Panc1 (cell line): Measurements from ENCODE around the gene PLCB1. TPM values are rescaled to one million over a fixed set of nuclear protein-coding genes. Genes with fewer than 3 reads are reported as not detected.

Experiments
- ATAC-seq: fragments of 200-7000 bp; cut with Tn5 transposase; 2 replicates; pipeline ENCODE4 v1.9.1; 2020; ENCODE audit warnings: mild to moderate bottlenecking, moderate library complexity
- BruUV-seq: library from RNA; stranded (reverse); fragments of 400-500 nt; replicated peaks from 2 replicates; lab custom pipeline; 2021; lab: Mats Ljungman, UMichigan
- CTCF ChIA-PET: fragments of 300-600 bp; sonication (Branson Sonifier 250); formaldehyde crosslinking; loops from one replicate; lab custom pipeline; 2022; ENCODE audit warnings: antibody characterized with exemption; lab: Charles Lee
- POLR2A ChIA-PET: fragments of 300-600 bp; sonication (Branson Sonifier 250); formaldehyde crosslinking; loops from one replicate; lab custom pipeline; 2022; ENCODE audit warnings: antibody characterized with exemption; lab: Charles Lee
- DNase-seq: peaks from one replicate; pipeline ENCODE4 v3.0.0-alpha.2; 2010; ENCODE audit warnings: low read depth, low spot score
- H3K27ac ChIP-seq: 2 replicates; pipeline ENCODE4 v1.5.1; 2011; ENCODE audit warnings: mild to moderate bottlenecking, low read length, inconsistent platforms
- H3K27me3 ChIP-seq: fragments of 200-500 bp; sonication (Bioruptor generic); 2 replicates; pipeline ENCODE4 v1.6.0; 2014; ENCODE audit warnings: low read length, inconsistent platforms; ENCODE audit not compliant: control insufficient read depth, insufficient read depth
- H3K36me3 ChIP-seq: fragments of 200-500 bp; sonication (Bioruptor generic); 2 replicates; pipeline ENCODE4 v1.5.1; 2014; ENCODE audit warnings: inconsistent platforms, mild to moderate bottlenecking, low read length, moderate library complexity; ENCODE audit not compliant: control insufficient read depth, insufficient read depth
- H3K4me1 ChIP-seq: 2 replicates; pipeline ENCODE4 v1.5.1; 2011; ENCODE audit warnings: inconsistent platforms, mild to moderate bottlenecking, low read length, moderate library complexity; ENCODE audit not compliant: control insufficient read depth, insufficient read depth
- H3K4me3 ChIP-seq, 2 experiments: 2 replicates each; pipeline ENCODE4 v1.5.1; 2011 to 2012; ENCODE audit warnings: low read depth in 2 of 2, low read length in 2 of 2, mild to moderate bottlenecking in 2 of 2, inconsistent platforms in 1 of 2, moderate library complexity in 1 of 2
- H3K9me3 ChIP-seq: fragments of 200-500 bp; sonication (Bioruptor generic); 2 replicates; pipeline ENCODE4 v1.5.1; 2014; ENCODE audit warnings: low read depth, mild to moderate bottlenecking, inconsistent platforms, low read length, moderate library complexity; ENCODE audit not compliant: control insufficient read depth, insufficient read depth
- POLR2AphosphoS5 ChIP-seq: IDR thresholded peaks from 2 replicates; pipeline ENCODE4 v1.6.1; 2012; ENCODE audit warnings: mild to moderate bottlenecking, low read depth, low read length, moderate library complexity
- SIN3A ChIP-seq: IDR thresholded peaks from 2 replicates; pipeline ENCODE4 v1.6.1; 2012; ENCODE audit warnings: low read depth, mild to moderate bottlenecking, low read length, moderate library complexity, borderline replicate concordance; ENCODE audit not compliant: insufficient read depth
- TCF7L2 ChIP-seq: IDR thresholded peaks from 2 replicates; pipeline ENCODE4 v1.6.1; 2011; ENCODE audit warnings: mild to moderate bottlenecking, low read depth, low read length, inconsistent platforms
- in situ Hi-C: cut with HindIII; loops from 2 replicates; pipeline ENCODE4 v1.10.0; 2016; ENCODE audit warnings: low sequenced_read_pairs, low pct_unique_long_range_greater_than_20kb
- intact Hi-C: fragments of 100-400 bp; cut with micrococcal nuclease; formaldehyde crosslinking; loops from one replicate; pipeline ENCODE4 v1.10.0; 2022; ENCODE audit not compliant: unreplicated experiment
- total RNA-seq: library from RNA; stranded (reverse); gene quantifications from one replicate; pipeline ENCODE4 v1.2.1, GENCODE V29; 2021; ENCODE audit not compliant: unreplicated experiment
- TF ChIP-seq, protein P1 (sequence below), 2 experiments: IDR thresholded peaks; 2 replicates each; pipeline ENCODE4 v1.6.1; 2011 to 2012; ENCODE audit warnings: low read depth in 2 of 2, control low read depth in 1 of 2, low read length in 1 of 2, mild to moderate bottlenecking in 1 of 2, moderate library complexity in 1 of 2; ENCODE audit not compliant: insufficient read depth in 1 of 2
- TF ChIP-seq, protein P2 (sequence below): fragments of 450-650 bp; IDR thresholded peaks from 2 replicates; pipeline ENCODE4 v1.5.1; 2017; ENCODE audit warnings: mild to moderate bottlenecking

Gene PLCB1
- total RNA-seq, 1 experiment from 2014 or later: 0.59 TPM

GRCh38 chr20:8310618-8311017 is 178.6 kb downstream of the PLCB1 start:
- Histone ChIP-seq H3K4me1 (no peaks in the 10 kb centered on the region), H3K4me3 (no peak overlapping the region), H3K9me3 (no peaks in the 10 kb centered on the region), H3K27ac (no peak overlapping the region), H3K27me3 (no peaks in the 10 kb centered on the region), H3K36me3 (no peaks in the 10 kb centered on the region)
- intact Hi-C loops: no loop called here
- no peak for DNase-seq
- ATAC-seq: no peak
- CTCF ChIA-PET: no interaction called here
- no TSS peak for BruUV-seq
- POLR2A ChIA-PET: interaction anchor here (0.6 kb wide), 1 partner anchor 42 kb away, joined by 5 read pairs; no protein-coding TSS in a partner anchor
- TF ChIP-seq TCF7L2 (no peak), SIN3A (no peak), POLR2AphosphoS5 (no peak)
- TF ChIP-seq, protein P1, sequence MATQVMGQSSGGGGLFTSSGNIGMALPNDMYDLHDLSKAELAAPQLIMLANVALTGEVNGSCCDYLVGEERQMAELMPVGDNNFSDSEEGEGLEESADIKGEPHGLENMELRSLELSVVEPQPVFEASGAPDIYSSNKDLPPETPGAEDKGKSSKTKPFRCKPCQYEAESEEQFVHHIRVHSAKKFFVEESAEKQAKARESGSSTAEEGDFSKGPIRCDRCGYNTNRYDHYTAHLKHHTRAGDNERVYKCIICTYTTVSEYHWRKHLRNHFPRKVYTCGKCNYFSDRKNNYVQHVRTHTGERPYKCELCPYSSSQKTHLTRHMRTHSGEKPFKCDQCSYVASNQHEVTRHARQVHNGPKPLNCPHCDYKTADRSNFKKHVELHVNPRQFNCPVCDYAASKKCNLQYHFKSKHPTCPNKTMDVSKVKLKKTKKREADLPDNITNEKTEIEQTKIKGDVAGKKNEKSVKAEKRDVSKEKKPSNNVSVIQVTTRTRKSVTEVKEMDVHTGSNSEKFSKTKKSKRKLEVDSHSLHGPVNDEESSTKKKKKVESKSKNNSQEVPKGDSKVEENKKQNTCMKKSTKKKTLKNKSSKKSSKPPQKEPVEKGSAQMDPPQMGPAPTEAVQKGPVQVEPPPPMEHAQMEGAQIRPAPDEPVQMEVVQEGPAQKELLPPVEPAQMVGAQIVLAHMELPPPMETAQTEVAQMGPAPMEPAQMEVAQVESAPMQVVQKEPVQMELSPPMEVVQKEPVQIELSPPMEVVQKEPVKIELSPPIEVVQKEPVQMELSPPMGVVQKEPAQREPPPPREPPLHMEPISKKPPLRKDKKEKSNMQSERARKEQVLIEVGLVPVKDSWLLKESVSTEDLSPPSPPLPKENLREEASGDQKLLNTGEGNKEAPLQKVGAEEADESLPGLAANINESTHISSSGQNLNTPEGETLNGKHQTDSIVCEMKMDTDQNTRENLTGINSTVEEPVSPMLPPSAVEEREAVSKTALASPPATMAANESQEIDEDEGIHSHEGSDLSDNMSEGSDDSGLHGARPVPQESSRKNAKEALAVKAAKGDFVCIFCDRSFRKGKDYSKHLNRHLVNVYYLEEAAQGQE (IDR thresholded peaks at IDR 0.05; ENCODE audit: insufficient read depth in 1 of 2, low read depth in 2 of 2, low read length in 1 of 2): no peak
- TF ChIP-seq, protein P2, sequence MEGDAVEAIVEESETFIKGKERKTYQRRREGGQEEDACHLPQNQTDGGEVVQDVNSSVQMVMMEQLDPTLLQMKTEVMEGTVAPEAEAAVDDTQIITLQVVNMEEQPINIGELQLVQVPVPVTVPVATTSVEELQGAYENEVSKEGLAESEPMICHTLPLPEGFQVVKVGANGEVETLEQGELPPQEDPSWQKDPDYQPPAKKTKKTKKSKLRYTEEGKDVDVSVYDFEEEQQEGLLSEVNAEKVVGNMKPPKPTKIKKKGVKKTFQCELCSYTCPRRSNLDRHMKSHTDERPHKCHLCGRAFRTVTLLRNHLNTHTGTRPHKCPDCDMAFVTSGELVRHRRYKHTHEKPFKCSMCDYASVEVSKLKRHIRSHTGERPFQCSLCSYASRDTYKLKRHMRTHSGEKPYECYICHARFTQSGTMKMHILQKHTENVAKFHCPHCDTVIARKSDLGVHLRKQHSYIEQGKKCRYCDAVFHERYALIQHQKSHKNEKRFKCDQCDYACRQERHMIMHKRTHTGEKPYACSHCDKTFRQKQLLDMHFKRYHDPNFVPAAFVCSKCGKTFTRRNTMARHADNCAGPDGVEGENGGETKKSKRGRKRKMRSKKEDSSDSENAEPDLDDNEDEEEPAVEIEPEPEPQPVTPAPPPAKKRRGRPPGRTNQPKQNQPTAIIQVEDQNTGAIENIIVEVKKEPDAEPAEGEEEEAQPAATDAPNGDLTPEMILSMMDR: no peak
- in situ Hi-C loops: no loop called here

DNA sequence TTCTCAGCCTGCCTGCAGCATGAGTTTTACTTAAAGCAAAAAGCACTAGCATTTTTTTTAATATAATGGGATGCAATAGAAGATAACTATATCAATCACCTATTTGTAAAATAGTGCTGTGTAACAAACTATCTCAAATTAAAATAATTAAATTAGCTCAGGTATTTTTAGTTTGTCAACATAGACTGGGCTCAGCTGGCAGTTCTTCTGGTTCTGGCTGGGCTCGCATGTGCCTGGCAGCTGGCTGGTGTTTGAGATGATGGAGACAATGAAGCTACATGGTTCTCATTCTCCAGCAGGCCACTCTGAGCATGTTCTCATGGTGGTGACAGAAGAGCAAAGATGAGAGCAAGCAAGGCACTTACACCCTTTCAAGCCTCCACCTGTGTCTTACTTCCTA is 181.0 kb downstream of the PLCB1 start:
- TF ChIP-seq POLR2AphosphoS5: no peak
- TF ChIP-seq, protein P2: no peak
- Histone ChIP-seq H3K4me3 (no peak overlapping the region), H3K36me3 (no peaks in the 10 kb centered on the region), H3K27me3 (no peaks in the 10 kb centered on the region), H3K27ac (no peak overlapping the region), H3K9me3 (no peaks in the 10 kb centered on the region), H3K4me1 (no peaks in the 10 kb centered on the region)
- ChIA-PET CTCF (no interaction called here), POLR2A (no interaction called here)
- intact Hi-C loops: no loop called here
- BruUV-seq: no TSS peak
- DNase-seq (no peak), ATAC-seq (no peak)
- in situ Hi-C loops: no loop called here
